DOHH2 (cell line): ENCODE results near the gene TBL1X.

Source experiments
- H3F3A ChIP-seq: fragments of 200-600 bp; sonication (generic), shearing (Covaris generic); 2 replicates; pipeline ENCODE4 v1.6.0; 2016; ENCODE audit warnings: antibody characterized with exemption, mild to moderate bottlenecking; ENCODE audit not compliant: control insufficient read depth, insufficient read depth
- H3K27ac ChIP-seq: fragments of 200-600 bp; sonication (generic); 2 replicates; pipeline ENCODE4 v1.5.1; 2014; ENCODE audit warnings: low read depth, mild to moderate bottlenecking, low read length, moderate library complexity
- H3K27me3 ChIP-seq: fragments of 200-600 bp; sonication (generic); 2 replicates; pipeline ENCODE4 v1.6.1; 2014; ENCODE audit warnings: mild to moderate bottlenecking, low read length, mixed read lengths; ENCODE audit not compliant: control insufficient read depth
- H3K36me3 ChIP-seq: fragments of 200-600 bp; sonication (generic); 2 replicates; pipeline ENCODE4 v1.6.1; 2014; ENCODE audit warnings: mild to moderate bottlenecking, low read length, moderate library complexity, mixed read lengths; ENCODE audit not compliant: control insufficient read depth
- H3K4me1 ChIP-seq: fragments of 200-600 bp; sonication (generic); 2 replicates; pipeline ENCODE4 v1.6.1; 2014; ENCODE audit warnings: mild to moderate bottlenecking, low read length, mixed read lengths; ENCODE audit not compliant: control insufficient read depth
- H3K4me2 ChIP-seq: fragments of 200-600 bp; sonication (generic); 2 replicates; pipeline ENCODE4 v1.6.0; 2014; ENCODE audit warnings: mild to moderate bottlenecking, low read length, moderate library complexity
- H3K4me3 ChIP-seq: fragments of 200-600 bp; sonication (generic); 2 replicates; pipeline ENCODE4 v1.5.1; 2014; ENCODE audit warnings: mild to moderate bottlenecking, low read length, mixed read lengths
- H3K79me2 ChIP-seq: fragments of 200-600 bp; sonication (generic); 2 replicates; pipeline ENCODE4 v1.6.1; 2014; ENCODE audit warnings: mild to moderate bottlenecking, low read length, mixed read lengths; ENCODE audit not compliant: control insufficient read depth
- H3K9me2 ChIP-seq: fragments of 200-600 bp; sonication (generic); replicated peaks from 2 replicates; pipeline ENCODE4 v1.6.1; 2014; ENCODE audit warnings: mild to moderate bottlenecking, low read length, mixed read lengths; ENCODE audit not compliant: control insufficient read depth
- H3K9me3 ChIP-seq: fragments of 200-600 bp; sonication (generic); 2 replicates; pipeline ENCODE4 v1.6.1; 2014; ENCODE audit warnings: antibody characterized with exemption, low read length, mixed read lengths; ENCODE audit not compliant: control insufficient read depth, insufficient read depth
- H4K20me1 ChIP-seq: fragments of 200-600 bp; sonication (generic); 2 replicates; pipeline ENCODE4 v1.6.0; 2014; ENCODE audit warnings: low read depth, mild to moderate bottlenecking, antibody characterized with exemption, low read length, moderate library complexity; ENCODE audit not compliant: control insufficient read depth, insufficient read depth
- CTCF ChIP-seq: fragments of 200-600 bp; sonication (generic); IDR thresholded peaks from one replicate; pipeline ENCODE4 v1.5.1; 2014; ENCODE audit warnings: antibody characterized with exemption, mild to moderate bottlenecking, low read depth, low read length; ENCODE audit not compliant: poor library complexity, severe bottlenecking
- EZH2phosphoT487 ChIP-seq: fragments of 200-600 bp; sonication (generic); IDR thresholded peaks from 2 replicates; pipeline ENCODE4 v1.6.1; 2017; ENCODE audit warnings: borderline replicate concordance, mild to moderate bottlenecking, antibody characterized with exemption, low read length, moderate library complexity, mixed read lengths

TBL1X gene

GRCh38 chrX:9604111-9604907 is 139.5 kb downstream of the TBL1X start:
- Histone ChIP-seq H3K4me2 (no peak overlapping the region), H3F3A (no peaks in the 10 kb centered on the region), H3K4me3 (no peak overlapping the region), H4K20me1 (no peaks in the 10 kb centered on the region), H3K27me3 (no peaks in the 10 kb centered on the region), H3K79me2 (no peaks in the 10 kb centered on the region), H3K4me1 (no peaks in the 10 kb centered on the region), H3K9me2 (no peaks in the 10 kb centered on the region), H3K9me3 (no peaks in the 10 kb centered on the region), H3K27ac (no peak overlapping the region), H3K36me3 (no peaks in the 10 kb centered on the region)
- no peak for TF ChIP-seq CTCF

- no peaks in the 10 kb centered on the region for H3K36me3 ChIP-seq
- H3K4me2 ChIP-seq: no peak overlapping the region
- no peaks in the 10 kb centered on the region for H3K79me2 ChIP-seq
- TF ChIP-seq CTCF: no peak
- no peak for TF ChIP-seq EZH2phosphoT487
- no peak overlapping the region for H3K4me3 ChIP-seq
- no peaks in the 10 kb centered on the region for H3K4me1 ChIP-seq
- H3K27me3 ChIP-seq: no peaks in the 10 kb centered on the region
- no peaks in the 10 kb centered on the region for H3K9me2 ChIP-seq
- no peaks in the 10 kb centered on the region for H3F3A ChIP-seq
- no peak overlapping the region for H3K27ac ChIP-seq
- H4K20me1 ChIP-seq: no peaks in the 10 kb centered on the region
- H3K9me3 ChIP-seq: no peaks in the 10 kb centered on the region
Measured at GRCh38 chrX:9604908-9605306, 140.0 kb downstream of the TBL1X start.

- Histone ChIP-seq H3K4me3 (no peak overlapping the region), H3F3A (no peaks in the 10 kb centered on the region), H3K9me3 (no peaks in the 10 kb centered on the region), H3K27ac (no peak overlapping the region), H3K79me2 (no peaks in the 10 kb centered on the region), H3K36me3 (no peaks in the 10 kb centered on the region), H3K27me3 (no peaks in the 10 kb centered on the region), H3K9me2 (no peaks in the 10 kb centered on the region), H4K20me1 (no peaks in the 10 kb centered on the region), H3K4me1 (no peaks in the 10 kb centered on the region), H3K4me2 (no peak overlapping the region)
- TF ChIP-seq EZH2phosphoT487: no peak
- TF ChIP-seq CTCF: no peak
Measured at GRCh38 chrX:9605484-9605883, 140.6 kb downstream of the TBL1X start.
